Ectodermal cell (in vitro differentiated cells): ENCODE data around the gene UTP18. TPM values are rescaled to one million over a fixed set of nuclear protein-coding genes. Genes with fewer than 3 reads are reported as not detected.
"Not testable (repeated sequence)": the region's sequence is repeated elsewhere in the genome, so short reads cannot be mapped to it uniquely, and the experiment has no call there.

Experiments used
- H3K27ac ChIP-seq: 2 replicates; pipeline ENCODE4 v1.7.0; 2013; ENCODE audit warnings: mild to moderate bottlenecking, low read depth, low read length; ENCODE audit not compliant: insufficient read depth, poor library complexity, severe bottlenecking
- H3K27me3 ChIP-seq: 2 replicates; pipeline ENCODE4 v1.7.0; 2013; ENCODE audit warnings: mild to moderate bottlenecking, low read length; ENCODE audit not compliant: insufficient read depth, control insufficient read depth, poor library complexity, severe bottlenecking
- H3K36me3 ChIP-seq: one replicate; pipeline ENCODE4 v1.7.0; 2013; ENCODE audit warnings: low read length; ENCODE audit not compliant: control insufficient read depth, insufficient read depth
- H3K4me1 ChIP-seq: one replicate; pipeline ENCODE4 v1.7.0; 2013; ENCODE audit warnings: low read length; ENCODE audit not compliant: control insufficient read depth, insufficient read depth
- H3K4me3 ChIP-seq: 2 replicates; pipeline ENCODE4 v1.7.0; 2013; ENCODE audit warnings: low read depth, low read length, control low read depth; ENCODE audit not compliant: insufficient read depth
- H3K9me3 ChIP-seq: 2 replicates; pipeline ENCODE4 v1.7.0; 2013; ENCODE audit warnings: mild to moderate bottlenecking, low read length, moderate library complexity; ENCODE audit not compliant: control insufficient read depth
- WGBS, 2 experiments: methylation state at CpG; one replicate each; pipeline ENCODE4 v1.1.7; 2013; ENCODE audit warnings: missing lambda C conversion rate in 2 of 2; 5-methylcytosine and 5-hydroxymethylcytosine counted together
- polyA plus RNA-seq, 4 experiments: library from polyadenylated mRNA; stranded (reverse); fragments of 50-300 nt; gene quantifications; one replicate each; pipeline ENCODE4 v1.2.3, GENCODE V29; 2013

The UTP18 gene
- 75.3 TPM for polyA plus RNA-seq (2013, experiment 1 of 4)
- 76.3 TPM for polyA plus RNA-seq (2013, experiment 2 of 4)
- polyA plus RNA-seq (2013, experiment 3 of 4) = 54.5 TPM
- polyA plus RNA-seq (2013, experiment 4 of 4) = 58.9 TPM

- WGBS, 2 experiments = 0% methylated on average over 93 of the region's 93 CpGs
- no peaks in the 10 kb centered on the region for H3K9me3 ChIP-seq
- peak within 1 kb of the TSS; percentile 98 for H3K27ac ChIP-seq
- H3K4me1 ChIP-seq = peaks cover 26% of the 10 kb centered on the region
- H3K36me3 ChIP-seq = no peaks in the 10 kb centered on the region
- no peaks in the 10 kb centered on the region for H3K27me3 ChIP-seq
- peak within 1 kb of the TSS; percentile 88 for H3K4me3 ChIP-seq
Measured at GRCh38 chr17:51260237-51261023, at the start of gene UTP18. TSS of gene UTP18 (plus strand) at chr17:51260546. CDS start at chr17:51260585, 39 bp downstream.

- H3K4me3 ChIP-seq = no peak overlapping the region
- no peaks in the 10 kb centered on the region for H3K27me3 ChIP-seq
- no peaks in the 10 kb centered on the region for H3K4me1 ChIP-seq
- H3K36me3 ChIP-seq = peaks cover 18% of the 10 kb centered on the region
- no peak overlapping the region for H3K27ac ChIP-seq
- H3K9me3 ChIP-seq = no peaks in the 10 kb centered on the region
- 94% methylated on average over 1 of the region's 1 CpG for WGBS, 2 experiments
Measured at GRCh38 chr17:51214920-51215319, 45.4 kb upstream of the UTP18 start.

GRCh38 chr17:51217946-51218345 is 42.4 kb upstream of the UTP18 start:
- H3K4me3 ChIP-seq = no peak overlapping the region
- H3K4me1 ChIP-seq = no peaks in the 10 kb centered on the region
- WGBS, 2 experiments = 71 to 94% methylated on average over 1 of the region's 1 CpG
- peaks cover 28% of the 10 kb centered on the region for H3K36me3 ChIP-seq
- no peaks in the 10 kb centered on the region for H3K27me3 ChIP-seq
- H3K27ac ChIP-seq = no peak overlapping the region
- no peaks in the 10 kb centered on the region for H3K9me3 ChIP-seq

- Histone ChIP-seq H3K27me3 (no peaks in the 10 kb centered on the region), H3K4me3 (no peak overlapping the region), H3K36me3 (peaks cover 28% of the 10 kb centered on the region), H3K4me1 (no peaks in the 10 kb centered on the region), H3K27ac (no peak overlapping the region), H3K9me3 (no peaks in the 10 kb centered on the region)
- WGBS, 2 experiments = 94 to 100% methylated on average over 1 to 3 of the region's 4 CpGs
Measured at GRCh38 chr17:51221322-51221721, 39.0 kb upstream of the UTP18 start.

GRCh38 chr17:51224402-51225262 is 35.7 kb upstream of the UTP18 start:
- Histone ChIP-seq H3K9me3 (no peaks in the 10 kb centered on the region), H3K4me1 (no peaks in the 10 kb centered on the region), H3K4me3 (no peak overlapping the region), H3K27me3 (no peaks in the 10 kb centered on the region), H3K36me3 (peaks cover 13% of the 10 kb centered on the region), H3K27ac (no peak overlapping the region)
- 88 to 96% methylated on average over 8 to 9 of the region's 10 CpGs for WGBS, 2 experiments

- not testable (repeated sequence) for H3K27me3 ChIP-seq, H3K9me3 ChIP-seq, H3K4me1 ChIP-seq, H3K36me3 ChIP-seq, H3K27ac ChIP-seq, H3K4me3 ChIP-seq
- 94 to 96% methylated on average over 7 of the region's 7 CpGs for WGBS, 2 experiments
Measured at GRCh38 chr17:51225523-51225922, 34.8 kb upstream of the UTP18 start.

- Histone ChIP-seq H3K4me3 (no peak overlapping the region), H3K36me3 (no peaks in the 10 kb centered on the region), H3K27me3 (no peaks in the 10 kb centered on the region), H3K9me3 (no peaks in the 10 kb centered on the region), H3K27ac (no peak overlapping the region), H3K4me1 (no peaks in the 10 kb centered on the region)
- 88% methylated on average over 2 of the region's 4 CpGs; no CpG with 5 or more reads in 1 of the 2 experiments for WGBS, 2 experiments
Measured at GRCh38 chr17:51228161-51228560, 32.2 kb upstream of the UTP18 start.

GRCh38 chr17:51229889-51230288 is 30.5 kb upstream of the UTP18 start:
- H3K36me3 ChIP-seq = no peaks in the 10 kb centered on the region
- H3K27ac ChIP-seq = no peak overlapping the region
- H3K9me3 ChIP-seq = no peaks in the 10 kb centered on the region
- 93% methylated on average over 3 of the region's 3 CpGs for WGBS, 2 experiments
- H3K4me3 ChIP-seq = no peak overlapping the region
- no peaks in the 10 kb centered on the region for H3K4me1 ChIP-seq
- H3K27me3 ChIP-seq = no peaks in the 10 kb centered on the region

GRCh38 chr17:51230306-51230705 is 30.0 kb upstream of the UTP18 start:
- Histone ChIP-seq H3K27ac (no peak overlapping the region), H3K9me3 (no peaks in the 10 kb centered on the region), H3K4me1 (no peaks in the 10 kb centered on the region), H3K36me3 (no peaks in the 10 kb centered on the region), H3K27me3 (no peaks in the 10 kb centered on the region), H3K4me3 (no peak overlapping the region)
- 93 to 94% methylated on average over 4 of the region's 4 CpGs for WGBS, 2 experiments

GRCh38 chr17:51231999-51232398 is 28.3 kb upstream of the UTP18 start:
- Histone ChIP-seq H3K27me3 (no peaks in the 10 kb centered on the region), H3K4me3 (no peak overlapping the region), H3K4me1 (no peaks in the 10 kb centered on the region), H3K9me3 (no peaks in the 10 kb centered on the region), H3K36me3 (no peaks in the 10 kb centered on the region), H3K27ac (no peak overlapping the region)
- WGBS, 2 experiments = 94% methylated on average over 4 of the region's 4 CpGs
